ENCODE data around the gene LRRC55.

DNA sequence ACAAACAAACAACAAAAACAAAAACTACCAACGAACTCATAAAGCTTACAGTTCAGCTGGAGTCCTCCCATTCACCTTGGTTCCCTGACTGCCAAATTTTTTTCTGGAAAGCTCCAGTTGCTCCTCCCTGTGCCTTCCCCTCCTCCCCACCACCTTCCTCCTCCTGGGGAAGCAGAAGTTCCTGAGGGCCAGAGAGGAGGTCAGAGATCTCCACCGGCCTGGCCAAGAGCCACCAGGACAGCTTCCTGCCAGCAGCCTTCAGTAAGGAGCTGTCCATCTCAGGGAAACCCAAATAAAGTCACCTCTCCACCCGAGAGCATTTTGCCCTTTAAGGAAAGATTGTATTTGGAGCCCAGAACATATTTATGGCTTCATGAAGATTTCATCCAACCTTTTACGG, 35.3 kb downstream of the LRRC55 start:
- TF ChIP-seq, protein P1, sequence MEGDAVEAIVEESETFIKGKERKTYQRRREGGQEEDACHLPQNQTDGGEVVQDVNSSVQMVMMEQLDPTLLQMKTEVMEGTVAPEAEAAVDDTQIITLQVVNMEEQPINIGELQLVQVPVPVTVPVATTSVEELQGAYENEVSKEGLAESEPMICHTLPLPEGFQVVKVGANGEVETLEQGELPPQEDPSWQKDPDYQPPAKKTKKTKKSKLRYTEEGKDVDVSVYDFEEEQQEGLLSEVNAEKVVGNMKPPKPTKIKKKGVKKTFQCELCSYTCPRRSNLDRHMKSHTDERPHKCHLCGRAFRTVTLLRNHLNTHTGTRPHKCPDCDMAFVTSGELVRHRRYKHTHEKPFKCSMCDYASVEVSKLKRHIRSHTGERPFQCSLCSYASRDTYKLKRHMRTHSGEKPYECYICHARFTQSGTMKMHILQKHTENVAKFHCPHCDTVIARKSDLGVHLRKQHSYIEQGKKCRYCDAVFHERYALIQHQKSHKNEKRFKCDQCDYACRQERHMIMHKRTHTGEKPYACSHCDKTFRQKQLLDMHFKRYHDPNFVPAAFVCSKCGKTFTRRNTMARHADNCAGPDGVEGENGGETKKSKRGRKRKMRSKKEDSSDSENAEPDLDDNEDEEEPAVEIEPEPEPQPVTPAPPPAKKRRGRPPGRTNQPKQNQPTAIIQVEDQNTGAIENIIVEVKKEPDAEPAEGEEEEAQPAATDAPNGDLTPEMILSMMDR (IDR thresholded peaks at IDR 0.05) = no peak
- TF ChIP-seq, protein P2, sequence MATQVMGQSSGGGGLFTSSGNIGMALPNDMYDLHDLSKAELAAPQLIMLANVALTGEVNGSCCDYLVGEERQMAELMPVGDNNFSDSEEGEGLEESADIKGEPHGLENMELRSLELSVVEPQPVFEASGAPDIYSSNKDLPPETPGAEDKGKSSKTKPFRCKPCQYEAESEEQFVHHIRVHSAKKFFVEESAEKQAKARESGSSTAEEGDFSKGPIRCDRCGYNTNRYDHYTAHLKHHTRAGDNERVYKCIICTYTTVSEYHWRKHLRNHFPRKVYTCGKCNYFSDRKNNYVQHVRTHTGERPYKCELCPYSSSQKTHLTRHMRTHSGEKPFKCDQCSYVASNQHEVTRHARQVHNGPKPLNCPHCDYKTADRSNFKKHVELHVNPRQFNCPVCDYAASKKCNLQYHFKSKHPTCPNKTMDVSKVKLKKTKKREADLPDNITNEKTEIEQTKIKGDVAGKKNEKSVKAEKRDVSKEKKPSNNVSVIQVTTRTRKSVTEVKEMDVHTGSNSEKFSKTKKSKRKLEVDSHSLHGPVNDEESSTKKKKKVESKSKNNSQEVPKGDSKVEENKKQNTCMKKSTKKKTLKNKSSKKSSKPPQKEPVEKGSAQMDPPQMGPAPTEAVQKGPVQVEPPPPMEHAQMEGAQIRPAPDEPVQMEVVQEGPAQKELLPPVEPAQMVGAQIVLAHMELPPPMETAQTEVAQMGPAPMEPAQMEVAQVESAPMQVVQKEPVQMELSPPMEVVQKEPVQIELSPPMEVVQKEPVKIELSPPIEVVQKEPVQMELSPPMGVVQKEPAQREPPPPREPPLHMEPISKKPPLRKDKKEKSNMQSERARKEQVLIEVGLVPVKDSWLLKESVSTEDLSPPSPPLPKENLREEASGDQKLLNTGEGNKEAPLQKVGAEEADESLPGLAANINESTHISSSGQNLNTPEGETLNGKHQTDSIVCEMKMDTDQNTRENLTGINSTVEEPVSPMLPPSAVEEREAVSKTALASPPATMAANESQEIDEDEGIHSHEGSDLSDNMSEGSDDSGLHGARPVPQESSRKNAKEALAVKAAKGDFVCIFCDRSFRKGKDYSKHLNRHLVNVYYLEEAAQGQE (IDR thresholded peaks at IDR 0.05; ENCODE audit: insufficient read depth in 1 of 2, low read depth in 2 of 2, low read length in 1 of 2) = no peak
- no peak for TF ChIP-seq POLR2AphosphoS5 (IDR thresholded peaks at IDR 0.05; ENCODE audit: low read depth, low read length)
